ENCODE measurements around the gene AMPH.
"Not testable (repeated sequence)": the region's sequence is repeated elsewhere in the genome, so short reads cannot be mapped to it uniquely, and the experiment has no call there.

The AMPH gene

GRCh38 chr7:38396852-38397251, 234.3 kb downstream of the AMPH start:
- no peak for DNase-seq (ENCODE audit: low read depth, low spot score)

DNA sequence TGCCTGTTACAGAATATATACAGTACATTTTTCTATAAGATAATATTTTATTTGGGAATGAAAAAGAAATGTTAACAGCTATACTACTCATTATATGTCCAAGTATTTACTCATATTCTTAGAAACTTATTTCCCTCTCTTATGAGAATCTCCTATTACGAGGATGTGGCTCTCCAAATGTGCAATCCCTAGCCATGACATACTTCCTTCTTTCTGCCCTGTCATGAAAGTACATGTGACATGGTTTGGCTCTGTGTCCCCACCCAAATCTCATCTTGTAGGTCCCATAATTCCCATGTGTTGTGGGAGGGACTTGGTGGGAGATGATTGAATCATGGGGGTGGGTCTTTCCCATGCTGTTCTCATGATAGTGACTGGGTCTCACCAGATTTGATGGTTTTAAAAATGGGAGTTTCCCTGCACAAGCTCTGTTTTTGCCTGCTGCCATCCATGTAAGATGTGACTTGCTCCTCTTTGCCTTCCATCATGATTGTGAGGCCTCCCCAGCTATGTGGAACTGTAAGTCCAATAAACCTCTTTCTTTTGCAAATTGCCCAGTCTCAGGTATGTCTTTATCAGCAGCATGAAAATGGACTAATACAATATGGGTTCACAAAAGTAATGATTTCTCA, 235.1 kb downstream of the AMPH start:
- DNase-seq (ENCODE audit: low read depth, low spot score) = not testable (repeated sequence)

GRCh38 chr7:38394660-38395059, 236.5 kb downstream of the AMPH start:
- DNase-seq (ENCODE audit: low read depth, low spot score) = no peak

DNA sequence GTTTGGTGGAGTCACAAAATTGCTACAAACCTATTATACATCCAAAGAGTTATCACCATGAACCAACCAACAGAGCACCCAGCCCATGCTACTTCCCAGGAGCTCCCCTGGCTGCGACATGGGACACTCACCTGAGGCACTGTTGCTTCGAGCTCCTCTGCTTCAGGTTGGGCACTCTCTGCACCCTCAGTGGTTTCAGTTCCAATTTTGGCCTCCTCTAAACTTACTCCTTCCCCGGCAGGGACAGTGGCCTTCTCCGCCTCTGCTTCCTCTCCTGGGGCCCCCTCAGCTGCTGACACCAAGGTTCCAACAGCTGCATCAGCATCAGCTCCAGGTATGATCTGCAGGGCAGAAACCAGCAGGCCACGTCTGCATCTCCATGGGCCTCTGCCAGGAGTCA, 237.3 kb downstream of the AMPH start:
- no peak for DNase-seq (ENCODE audit: low read depth, low spot score)

GRCh38 chr7:38391751-38392150, 239.4 kb downstream of the AMPH start:
- no peak for DNase-seq (ENCODE audit: low read depth, low spot score)

- no peak for DNase-seq (ENCODE audit: low read depth, low spot score)
Measured at GRCh38 chr7:38385682-38386081, 245.5 kb downstream of the AMPH start.

GRCh38 chr7:38383281-38383680, 247.9 kb downstream of the AMPH start:
- peak; percentile 85 for DNase-seq (ENCODE audit: low read depth, low spot score)

- DNase-seq (ENCODE audit: low read depth, low spot score) = peak; percentile 91
Measured at GRCh38 chr7:38382684-38383083, 248.5 kb downstream of the AMPH start.

DNA sequence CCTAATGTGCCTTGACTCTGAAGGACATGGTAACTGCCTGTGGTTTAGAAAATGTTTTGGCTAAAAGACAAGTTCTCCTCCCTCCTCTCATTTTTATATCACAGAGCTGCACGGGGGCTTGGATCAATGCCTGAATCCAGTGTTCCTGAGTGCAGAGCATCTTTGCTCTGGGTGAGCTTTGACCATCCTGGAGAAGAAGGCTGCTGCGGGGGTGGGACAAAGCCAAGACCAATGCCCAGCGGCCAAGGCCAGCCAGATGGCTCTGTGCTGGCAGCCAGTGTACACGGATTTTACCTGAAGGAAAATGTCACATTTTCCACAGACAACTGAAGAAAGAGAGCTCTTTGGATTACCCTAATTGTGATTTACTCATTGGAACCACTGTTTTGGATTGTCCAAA, 255.7 kb downstream of the AMPH start:
- DNase-seq (ENCODE audit: low read depth, low spot score) = no peak

DNA sequence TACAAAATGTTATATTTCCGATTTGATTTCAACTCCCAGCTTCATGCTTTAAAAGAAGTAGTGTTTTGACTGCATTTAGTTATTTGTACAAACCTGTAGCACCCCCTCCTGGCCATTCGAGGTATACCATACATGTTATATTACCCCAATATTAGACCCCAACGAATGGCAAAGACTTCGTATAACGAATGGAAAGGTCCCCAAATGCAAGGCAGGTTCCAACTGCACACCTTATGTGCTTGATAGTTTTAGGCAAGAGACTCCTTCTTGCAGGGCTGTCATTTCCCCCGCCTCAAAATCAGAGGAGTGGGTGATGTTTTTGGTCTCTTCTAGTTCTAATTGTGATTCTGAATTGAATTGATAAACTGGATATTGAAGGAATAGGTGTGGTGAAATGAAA, 256.7 kb downstream of the AMPH start:
- peak; percentile 62 for DNase-seq (ENCODE audit: low read depth, low spot score)

GRCh38 chr7:38373155-38373554, 258.0 kb downstream of the AMPH start:
- DNase-seq (ENCODE audit: low read depth, low spot score) = no peak

GRCh38 chr7:38372290-38372689, 258.9 kb downstream of the AMPH start:
- no peak for DNase-seq (ENCODE audit: low read depth, low spot score)

GRCh38 chr7:38369816-38370493, 261.2 kb downstream of the AMPH start:
- peak; percentile 90 for DNase-seq (ENCODE audit: low read depth, low spot score)

DNA sequence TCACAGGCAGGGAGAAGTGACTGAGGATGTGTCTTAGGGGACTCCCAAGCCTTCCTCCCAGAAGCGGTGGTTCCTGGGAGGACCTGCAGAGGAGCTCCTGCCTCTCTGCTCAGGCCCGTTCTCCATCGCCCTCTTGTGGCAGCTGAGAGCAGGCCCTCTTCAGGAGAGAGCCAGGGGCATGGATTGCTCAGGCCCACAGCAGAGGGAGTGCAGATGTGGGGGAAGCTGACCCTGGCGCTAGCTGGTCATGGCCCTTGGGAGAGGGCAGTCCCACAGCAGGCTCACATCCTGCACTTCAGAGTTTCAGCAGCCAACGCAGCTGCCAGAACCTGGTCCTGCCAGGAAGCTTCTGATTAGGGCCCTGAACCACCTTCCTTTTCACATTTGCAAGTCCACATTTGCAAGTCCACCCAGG, 263.0 kb downstream of the AMPH start:
- peak; percentile 72 for DNase-seq (ENCODE audit: low read depth, low spot score)

DNA sequence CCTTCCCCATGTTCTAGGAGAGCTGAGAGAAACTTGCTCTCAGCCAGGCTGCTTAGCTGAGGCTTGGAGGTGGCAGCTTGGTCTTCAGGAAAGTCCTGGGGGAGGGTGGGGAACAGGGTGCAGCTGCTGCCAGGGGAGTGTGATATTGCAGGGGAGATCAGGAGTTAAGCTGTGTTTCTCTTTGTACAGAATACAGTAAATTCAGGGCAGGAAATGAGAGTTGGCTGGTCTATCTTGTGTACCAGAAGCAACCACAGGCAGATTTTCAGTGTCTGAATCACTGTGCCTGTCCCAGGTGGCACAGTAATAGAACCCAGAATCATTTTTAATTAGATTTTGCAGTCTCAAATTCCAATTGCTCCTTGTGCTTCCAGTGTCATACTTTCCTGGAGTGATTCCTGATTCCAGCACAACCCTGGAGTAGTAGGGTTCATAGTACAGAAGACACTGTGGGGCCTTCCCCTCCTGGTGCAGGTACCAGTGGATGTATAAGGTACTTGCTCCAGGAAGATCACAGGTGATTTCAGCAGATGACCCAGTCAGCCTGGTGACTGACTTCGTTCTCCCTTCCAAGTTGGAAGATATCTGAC, 263.8 kb downstream of the AMPH start:
- DNase-seq (ENCODE audit: low read depth, low spot score) = peak; percentile 18

DNA sequence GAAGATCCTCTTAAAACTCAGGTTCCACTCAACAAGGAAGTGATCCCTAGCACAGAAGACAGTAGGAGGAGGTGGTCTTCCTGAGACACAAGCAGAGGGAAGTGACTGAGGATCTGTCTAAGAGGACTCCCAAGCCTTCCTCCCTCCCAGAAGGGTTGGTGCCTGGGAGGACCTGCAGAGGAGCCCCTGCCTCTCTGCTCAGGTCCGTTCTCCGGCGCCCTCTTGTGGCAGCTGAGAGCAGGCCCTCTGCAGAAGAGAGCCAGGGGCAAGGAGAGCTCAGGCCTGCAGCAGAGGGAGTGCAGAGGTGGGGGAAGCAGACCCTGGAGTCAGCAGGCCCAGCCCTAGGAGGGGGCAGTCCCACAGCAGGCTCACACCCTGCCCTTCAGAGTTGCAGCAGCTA, 267.8 kb downstream of the AMPH start:
- peak; percentile 14 for DNase-seq (ENCODE audit: low read depth, low spot score)

DNA sequence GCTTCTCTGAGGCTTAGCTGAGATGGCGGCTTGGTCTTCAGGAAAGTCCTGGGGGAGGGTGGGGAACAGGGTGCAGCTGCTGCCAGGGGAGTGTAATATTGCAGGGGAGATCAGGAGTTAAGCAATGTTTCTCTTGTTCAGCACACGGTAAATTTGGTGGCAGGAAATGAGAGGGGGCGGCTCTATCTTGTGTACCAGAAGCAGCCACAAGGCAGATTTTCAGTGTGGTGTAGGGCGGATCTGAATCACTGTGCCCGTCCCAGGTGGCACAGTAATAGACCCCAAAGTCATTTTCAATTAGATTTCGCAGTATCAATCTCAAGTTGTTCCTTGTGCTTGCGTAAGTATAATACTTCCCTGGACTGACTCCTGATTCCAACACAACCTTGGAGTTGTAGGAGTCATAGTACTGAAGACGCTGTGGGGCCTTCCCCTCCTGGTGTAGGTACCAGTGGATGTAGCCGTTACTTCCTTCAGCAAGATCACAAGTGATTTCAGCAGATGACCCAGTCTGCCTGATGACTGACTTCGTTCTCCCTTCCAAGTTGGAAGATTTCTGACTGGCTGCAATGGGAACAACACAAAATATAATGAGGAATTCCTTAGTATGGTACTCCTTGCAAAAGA, 268.4 kb downstream of the AMPH start:
- not testable (repeated sequence) for DNase-seq (ENCODE audit: low read depth, low spot score)

DNA sequence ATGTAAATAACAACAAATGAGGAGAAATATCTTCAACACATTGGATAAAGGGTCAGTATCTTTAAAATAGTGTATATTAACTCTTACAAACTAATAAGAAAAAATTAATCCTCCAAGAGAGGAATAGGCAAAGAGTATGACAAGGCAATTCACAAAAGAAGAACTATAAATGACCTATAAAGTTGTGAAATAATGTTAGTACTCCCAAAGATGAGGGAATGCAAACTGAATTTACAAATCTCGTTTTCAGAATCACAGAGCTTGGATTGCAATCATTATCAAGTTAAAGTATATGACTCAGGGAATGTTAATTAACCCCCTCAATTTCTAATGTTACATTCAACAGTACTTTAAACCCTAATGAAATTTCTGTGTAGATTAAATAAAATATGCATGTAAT, 270.4 kb downstream of the AMPH start:
- DNase-seq (ENCODE audit: low read depth, low spot score) = no peak

DNA sequence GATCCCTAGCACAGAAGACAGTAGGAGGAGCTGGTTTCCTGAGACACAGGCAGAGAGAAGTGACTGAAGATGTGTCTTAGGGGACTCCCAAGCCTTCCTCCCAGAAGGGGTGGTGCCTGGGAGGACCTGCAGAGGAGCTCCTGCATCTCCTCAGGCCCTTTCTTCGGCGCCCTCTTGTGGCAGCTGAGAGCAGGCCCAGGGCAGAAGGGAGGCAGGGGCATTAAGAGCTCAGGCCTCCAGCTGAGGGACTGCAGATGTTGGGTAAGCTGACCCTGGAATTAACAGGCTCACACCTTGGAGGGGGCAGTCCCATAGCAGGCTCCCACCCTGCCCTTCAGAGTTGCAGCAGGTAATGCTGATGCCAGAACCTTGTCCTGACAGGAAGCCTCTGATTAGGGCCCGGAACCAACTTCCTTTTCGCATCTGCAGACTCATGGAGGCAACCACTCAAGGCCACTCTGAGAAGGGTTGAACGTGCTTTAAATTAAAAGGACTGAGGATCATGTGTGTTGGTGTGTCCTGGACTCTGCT, 272.0 kb downstream of the AMPH start:
- not testable (repeated sequence) for DNase-seq (ENCODE audit: low read depth, low spot score)

- not testable (repeated sequence) for DNase-seq (ENCODE audit: low read depth, low spot score)
Measured at GRCh38 chr7:38358273-38358831, 272.8 kb downstream of the AMPH start.

DNA sequence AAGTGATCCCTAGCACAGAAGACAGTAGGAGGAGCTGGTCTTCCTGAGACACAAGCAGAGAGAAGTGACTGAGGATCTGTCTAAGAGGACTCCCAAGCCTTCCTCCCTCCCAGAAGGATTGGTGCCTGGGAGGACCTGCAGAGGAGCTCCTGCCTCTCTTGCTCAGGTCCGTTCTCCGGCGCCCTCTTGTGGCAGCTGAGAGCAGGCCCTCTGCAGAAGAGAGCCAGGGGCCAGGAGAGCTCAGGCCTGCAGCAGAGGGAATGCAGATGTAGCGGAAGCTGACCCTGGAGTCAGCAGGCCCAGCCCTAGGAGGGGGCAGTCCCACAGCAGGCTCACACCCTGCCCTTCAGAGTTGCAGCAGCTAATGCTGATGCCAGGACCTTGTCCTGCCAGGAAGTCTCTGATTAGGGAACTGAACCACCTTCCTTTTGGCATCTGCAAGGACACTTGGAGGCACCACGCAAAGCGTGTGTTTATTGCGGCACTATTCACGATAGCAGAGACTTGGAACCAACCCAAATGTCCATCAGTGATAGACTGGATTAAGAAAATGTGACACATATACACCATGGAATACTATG, 276.8 kb downstream of the AMPH start:
- DNase-seq (ENCODE audit: low read depth, low spot score) = not testable (repeated sequence)

GRCh38 chr7:38353431-38353881, 277.7 kb downstream of the AMPH start:
- DNase-seq (ENCODE audit: low read depth, low spot score) = not testable (repeated sequence)

Data from astrocyte of the hippocampus (primary cell).